ENCODE measurements around the gene EMILIN3. TPM values are rescaled to one million over a fixed set of nuclear protein-coding genes. Genes with fewer than 3 reads are reported as not detected.
A peak's percentile ranks its signal among the peaks of the same experiment; 100 is the strongest.

The EMILIN3 gene
- polyA plus RNA-seq (ENCODE audit: low read depth in 6 of 6), result not detected

GRCh38 chr20:41366546-41367392 lies at the start of gene EMILIN3:
EMILIN3 (minus strand) TSS chr20:41366818; CDS start chr20:41366634, 184 bp downstream.
- Mint-ChIP-seq H3K27me3 (peaks cover 28 to 68% (median 48%) of the 10 kb centered on the region in 3 donors), H3K9me3 (peaks cover 0 to 12% (median 9%) of the 10 kb centered on the region in 7 donors), H3K27ac (no peak within 1 kb of the TSS), H3K36me3 (peaks cover 0 to 7% of the 10 kb centered on the region in 2 donors), H3K4me1 (peaks cover 0 to 12% (median 12%) of the 10 kb centered on the region in 3 donors), H3K4me3 (peak within 1 kb of the TSS in 6 of 8 donors; percentile 53 to 78 (median 60))
- no peak for DNase-seq
- ATAC-seq (ENCODE audit: low read depth in 2 of 2), result no peak

GRCh38 chr20:41415191-41415590 lies 48.6 kb upstream of the EMILIN3 start:
- DNase-seq (no peak), ATAC-seq (ENCODE audit: low read depth in 2 of 2) (no peak)
- H3K4me3 Mint-ChIP-seq, result no peak overlapping the region
- H3K27ac Mint-ChIP-seq, result no peak overlapping the region
- H3K36me3 Mint-ChIP-seq, result peaks cover 51 to 59% of the 10 kb centered on the region in 2 donors
- peaks cover 0 to 5% (median 0%) of the 10 kb centered on the region in 3 donors for H3K4me1 Mint-ChIP-seq
- no peaks in the 10 kb centered on the region for H3K9me3 Mint-ChIP-seq
- H3K27me3 Mint-ChIP-seq, result no peaks in the 10 kb centered on the region

DNA sequence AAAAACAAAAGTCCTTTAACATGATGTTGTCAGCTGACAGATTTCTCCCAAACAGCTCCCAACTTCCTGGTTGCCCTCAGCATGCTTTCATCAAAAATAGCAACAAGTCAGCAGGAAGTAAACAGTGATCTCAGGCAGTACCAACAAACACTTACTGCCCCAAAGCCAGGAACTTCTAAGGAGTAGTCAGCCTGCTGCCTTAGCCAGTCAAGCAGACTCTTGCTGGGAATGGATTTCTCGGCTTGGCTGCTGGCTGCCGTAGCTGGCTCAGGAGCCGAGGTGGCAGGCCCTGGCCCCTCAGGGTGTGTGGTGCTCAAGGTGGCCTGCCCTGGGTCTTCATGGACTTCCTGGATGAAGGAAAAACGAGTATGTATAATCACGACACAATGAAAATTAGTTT lies 46.6 kb upstream of the EMILIN3 start:
- ATAC-seq (ENCODE audit: low read depth in 2 of 2) (no peak), DNase-seq (no peak)
- no peaks in the 10 kb centered on the region for H3K27me3 Mint-ChIP-seq
- H3K36me3 Mint-ChIP-seq, result peaks cover 45 to 64% of the 10 kb centered on the region in 2 donors
- no peak overlapping the region for H3K27ac Mint-ChIP-seq
- H3K9me3 Mint-ChIP-seq, result no peaks in the 10 kb centered on the region
- H3K4me3 Mint-ChIP-seq, result no peak overlapping the region
- H3K4me1 Mint-ChIP-seq, result peaks cover 0 to 3% (median 0%) of the 10 kb centered on the region in 3 donors

DNA sequence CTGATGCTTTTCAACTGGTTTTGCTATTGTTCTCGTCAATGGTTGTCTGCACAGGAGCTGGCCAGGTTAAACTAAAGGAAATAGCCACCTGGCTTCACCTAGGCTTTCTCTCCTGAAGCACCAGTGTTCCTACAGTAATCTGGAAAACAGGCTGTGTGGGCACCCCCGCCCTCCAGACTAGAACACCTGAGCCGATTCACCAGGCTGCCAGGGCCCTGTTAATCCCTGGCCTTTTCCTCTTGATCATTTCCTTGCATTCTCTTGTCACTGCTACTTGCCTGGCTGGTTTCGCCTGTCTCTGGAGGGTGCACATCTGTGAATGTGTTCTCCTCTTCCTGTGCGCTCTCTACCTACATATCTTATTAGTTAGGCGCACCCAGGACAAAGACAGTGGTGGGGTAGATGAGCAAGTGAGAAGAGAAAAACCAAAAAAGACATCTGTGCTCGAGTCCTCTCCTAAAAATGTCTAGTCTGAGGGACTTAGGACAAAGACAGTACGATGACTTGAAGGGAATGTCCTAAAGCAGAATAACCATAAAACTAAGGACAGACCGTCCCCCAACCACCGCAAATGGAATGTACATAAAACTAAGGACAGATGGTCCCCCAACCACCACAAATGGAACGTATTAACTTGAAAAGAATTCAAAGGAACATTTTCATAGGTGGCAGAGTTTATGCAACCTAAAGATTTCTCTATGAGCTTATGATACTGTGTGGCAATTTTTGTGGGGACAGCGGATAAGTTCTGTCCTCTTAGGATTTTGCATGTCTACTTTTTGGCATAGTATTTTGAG lies 45.9 kb upstream of the EMILIN3 start:
- no peak for ATAC-seq (ENCODE audit: low read depth in 2 of 2)
- H3K4me3 Mint-ChIP-seq, result no peak overlapping the region

GRCh38 chr20:41411391-41411847 lies 44.8 kb upstream of the EMILIN3 start:
- Mint-ChIP-seq H3K36me3 (peaks cover 42 to 50% of the 10 kb centered on the region in 2 donors), H3K4me1 (no peaks in the 10 kb centered on the region), H3K27me3 (no peaks in the 10 kb centered on the region), H3K27ac (peak overlapping the region in 1 of 6 donors; percentile 14), H3K9me3 (no peaks in the 10 kb centered on the region), H3K4me3 (no peak overlapping the region)
- ATAC-seq (ENCODE audit: low read depth in 2 of 2) (no peak), DNase-seq (no peak)

More for the DNA sequence above, 45.9 kb upstream of the EMILIN3 start:
- Mint-ChIP-seq H3K4me1 (no peaks in the 10 kb centered on the region), H3K27me3 (no peaks in the 10 kb centered on the region), H3K36me3 (peaks cover 39 to 57% of the 10 kb centered on the region in 2 donors), H3K27ac (no peak overlapping the region), H3K9me3 (no peaks in the 10 kb centered on the region)
- DNase-seq, result no peak

GRCh38 chr20:41408986-41409385 lies 42.4 kb upstream of the EMILIN3 start:
- DNase-seq (no peak), ATAC-seq (ENCODE audit: low read depth in 2 of 2) (no peak)
- Mint-ChIP-seq H3K9me3 (no peaks in the 10 kb centered on the region), H3K27me3 (no peaks in the 10 kb centered on the region), H3K27ac (no peak overlapping the region), H3K4me1 (peaks cover 0 to 9% (median 6%) of the 10 kb centered on the region in 3 donors), H3K36me3 (peaks cover 33 to 41% of the 10 kb centered on the region in 2 donors), H3K4me3 (no peak overlapping the region)

DNA sequence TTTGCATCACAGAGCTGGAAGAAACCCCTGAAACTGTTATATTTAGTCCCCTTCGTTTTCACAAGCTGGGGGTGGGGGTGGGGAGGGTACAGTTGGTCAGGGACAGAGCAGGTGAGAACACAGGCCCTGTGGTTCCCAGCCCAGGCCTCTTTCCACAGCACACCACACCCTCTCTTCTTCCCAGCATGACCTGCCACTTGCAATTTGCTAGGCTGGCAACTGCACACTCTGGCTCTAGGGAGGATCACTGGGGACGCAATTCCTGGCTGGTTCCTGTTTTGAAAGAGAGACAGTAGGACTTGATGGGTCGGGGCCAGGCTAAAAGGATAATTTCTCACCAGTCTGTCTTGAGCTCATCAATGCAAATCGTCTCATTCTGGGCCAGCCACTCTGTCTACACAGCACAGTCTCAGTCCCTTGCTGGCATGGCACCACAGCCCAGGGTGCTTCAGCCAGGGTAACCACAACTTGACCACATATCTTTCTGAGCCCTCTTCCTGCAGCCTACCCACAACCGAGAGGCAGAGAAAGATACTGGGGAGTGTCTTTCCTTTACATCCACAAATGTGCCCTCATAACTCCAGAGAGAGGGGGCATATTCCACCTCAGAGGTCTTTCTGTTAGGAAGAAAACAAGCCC lies 41.7 kb upstream of the EMILIN3 start:
- Mint-ChIP-seq H3K9me3 (no peaks in the 10 kb centered on the region), H3K4me1 (peaks cover 0 to 9% (median 6%) of the 10 kb centered on the region in 3 donors), H3K36me3 (peaks cover 26 to 34% of the 10 kb centered on the region in 2 donors), H3K4me3 (no peak overlapping the region), H3K27ac (no peak overlapping the region), H3K27me3 (no peaks in the 10 kb centered on the region)
- DNase-seq (no peak), ATAC-seq (ENCODE audit: low read depth in 2 of 2) (no peak)

GRCh38 chr20:41407607-41408006 lies 41.0 kb upstream of the EMILIN3 start:
- peak overlapping the region in 1 of 6 donors; percentile 22 for H3K27ac Mint-ChIP-seq
- peaks cover 25 to 32% of the 10 kb centered on the region in 2 donors for H3K36me3 Mint-ChIP-seq
- ATAC-seq (ENCODE audit: low read depth in 2 of 2), result no peak
- no peak overlapping the region for H3K4me3 Mint-ChIP-seq
- no peaks in the 10 kb centered on the region for H3K9me3 Mint-ChIP-seq
- H3K4me1 Mint-ChIP-seq, result peaks cover 0 to 9% (median 6%) of the 10 kb centered on the region in 3 donors
- no peaks in the 10 kb centered on the region for H3K27me3 Mint-ChIP-seq
- DNase-seq, result no peak

GRCh38 chr20:41406896-41407444 lies 40.4 kb upstream of the EMILIN3 start:
- DNase-seq (no peak), ATAC-seq (ENCODE audit: low read depth in 2 of 2) (no peak)
- no peaks in the 10 kb centered on the region for H3K9me3 Mint-ChIP-seq
- no peaks in the 10 kb centered on the region for H3K27me3 Mint-ChIP-seq
- H3K27ac Mint-ChIP-seq, result peak overlapping the region in 1 of 6 donors; percentile 82
- H3K4me3 Mint-ChIP-seq, result no peak overlapping the region
- peaks cover 0 to 9% (median 6%) of the 10 kb centered on the region in 3 donors for H3K4me1 Mint-ChIP-seq
- H3K36me3 Mint-ChIP-seq, result peaks cover 19 to 26% of the 10 kb centered on the region in 2 donors

GRCh38 chr20:41406353-41406752 lies 39.7 kb upstream of the EMILIN3 start:
- peak overlapping the region in 2 of 6 donors; percentile 15 to 82 for H3K27ac Mint-ChIP-seq
- no peak for ATAC-seq (ENCODE audit: low read depth in 2 of 2)
- H3K36me3 Mint-ChIP-seq, result peaks cover 19 to 21% of the 10 kb centered on the region in 2 donors

DNA sequence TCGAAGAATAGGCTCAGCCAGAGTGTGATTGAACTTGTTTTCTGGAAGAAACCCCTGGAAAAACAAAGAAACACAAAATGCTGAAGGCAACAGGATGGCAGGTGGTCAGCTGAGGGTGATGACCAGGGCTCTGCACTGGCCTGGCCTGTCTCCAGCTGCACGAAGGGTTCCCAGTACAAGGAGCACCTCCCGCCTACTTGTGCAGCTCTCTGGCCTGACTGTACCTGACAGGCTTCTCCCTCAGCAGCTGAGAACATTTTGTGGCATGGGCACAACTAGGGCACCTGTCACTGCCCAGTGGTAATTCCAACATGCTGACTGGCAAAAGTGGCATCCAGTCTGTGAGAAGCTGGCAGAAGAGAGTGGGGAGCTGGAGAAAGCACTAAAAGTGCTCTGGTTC lies 38.8 kb upstream of the EMILIN3 start:
- Mint-ChIP-seq H3K9me3 (no peaks in the 10 kb centered on the region), H3K4me1 (peaks cover 0 to 9% (median 6%) of the 10 kb centered on the region in 3 donors), H3K27me3 (no peaks in the 10 kb centered on the region), H3K4me3 (no peak overlapping the region), H3K36me3 (peaks cover 19 to 20% of the 10 kb centered on the region in 2 donors), H3K27ac (peak overlapping the region in 1 of 6 donors; percentile 54)
- no peak for ATAC-seq (ENCODE audit: low read depth in 2 of 2)
- no peak for DNase-seq

More at GRCh38 chr20:41406353-41406752, 39.7 kb upstream of the EMILIN3 start:
- Mint-ChIP-seq H3K4me1 (peaks cover 0 to 9% (median 6%) of the 10 kb centered on the region in 3 donors), H3K9me3 (no peaks in the 10 kb centered on the region), H3K4me3 (no peak overlapping the region), H3K27me3 (no peaks in the 10 kb centered on the region)
- no peak for DNase-seq

- Mint-ChIP-seq H3K4me1 (peaks cover 0 to 9% (median 6%) of the 10 kb centered on the region in 3 donors), H3K36me3 (peaks cover 8 to 19% of the 10 kb centered on the region in 2 donors), H3K9me3 (no peaks in the 10 kb centered on the region), H3K4me3 (no peak overlapping the region), H3K27me3 (no peaks in the 10 kb centered on the region), H3K27ac (peak overlapping the region in 2 of 6 donors; percentile 17 to 72)
- ATAC-seq (ENCODE audit: low read depth in 2 of 2), result no peak
- no peak for DNase-seq
Measured at GRCh38 chr20:41403604-41404003, 37.0 kb upstream of the EMILIN3 start.

GRCh38 chr20:41398408-41398807 lies 31.8 kb upstream of the EMILIN3 start:
- DNase-seq, result no peak
- H3K4me3 Mint-ChIP-seq, result no peak overlapping the region
- H3K27ac Mint-ChIP-seq, result no peak overlapping the region
- H3K27me3 Mint-ChIP-seq, result no peaks in the 10 kb centered on the region
- ATAC-seq (ENCODE audit: low read depth in 2 of 2), result no peak
- H3K36me3 Mint-ChIP-seq, result no peaks in the 10 kb centered on the region
- H3K4me1 Mint-ChIP-seq, result no peaks in the 10 kb centered on the region
- H3K9me3 Mint-ChIP-seq, result no peaks in the 10 kb centered on the region
